H1 (cell line): Measurements from ENCODE around the gene RHOBTB3. TPM values are rescaled to one million over a fixed set of nuclear protein-coding genes. Genes with fewer than 3 reads are reported as not detected.

Experiments used
- CTCF ChIA-PET: fragments of 300-600 bp; sonication (Branson Sonifier 250); formaldehyde crosslinking; loops from one replicate; lab custom pipeline; 2021; ENCODE audit not compliant: partially characterized antibody; lab: Charles Lee
- POLR2A ChIA-PET: fragments of 300-600 bp; sonication (Branson Sonifier 250); formaldehyde crosslinking; loops from one replicate; lab custom pipeline; 2021; ENCODE audit warnings: inconsistent platforms; ENCODE audit not compliant: partially characterized antibody; lab: Charles Lee
- DNase-seq, 2 experiments: peaks; one replicate each; pipeline versions ENCODE4 v3.0.0 to v3.0.0-alpha.2; 2010 to 2022; ENCODE audit warnings: low spot score in 2 of 2, low read depth in 1 of 2, mixed read lengths in 1 of 2
- FAIRE-seq: peaks from 2 replicates; lab custom pipeline; 2011; peaks lifted over from hg19 to GRCh38; lab: Jason Lieb, UNC
- H2AFZ ChIP-seq: 2 replicates; pipeline ENCODE4 v1.8.1; 2012; ENCODE audit warnings: low read length, inconsistent platforms
- H2AK5ac ChIP-seq: 2 replicates; pipeline ENCODE4 v1.6.1; 2013; ENCODE audit warnings: low read depth, low read length
- H2BK120ac ChIP-seq: replicated peaks from 2 replicates; pipeline ENCODE3; 2013; ENCODE audit warnings: low read depth, low read length, inconsistent platforms
- H2BK12ac ChIP-seq: 2 replicates; pipeline ENCODE4 v1.6.1; 2013; ENCODE audit warnings: low read depth, low read length
- H2BK15ac ChIP-seq: 2 replicates; pipeline ENCODE4 v1.6.1; 2013; ENCODE audit warnings: low read length
- H2BK20ac ChIP-seq: 2 replicates; pipeline ENCODE4 v1.6.1; 2013; ENCODE audit warnings: low read length
- H2BK5ac ChIP-seq: 2 replicates; pipeline ENCODE4 v1.6.1; 2013; ENCODE audit warnings: low read depth, low read length
- H3K14ac ChIP-seq: 2 replicates; pipeline ENCODE4 v1.6.1; 2013; ENCODE audit warnings: inconsistent platforms; ENCODE audit not compliant: insufficient read length
- H3K18ac ChIP-seq: 2 replicates; pipeline ENCODE4 v1.6.1; 2013; ENCODE audit warnings: low read length; ENCODE audit errors: extremely low read depth
- H3K23ac ChIP-seq: 2 replicates; pipeline ENCODE4 v1.6.1; 2013; ENCODE audit warnings: inconsistent platforms; ENCODE audit not compliant: insufficient read length
- H3K23me2 ChIP-seq: 2 replicates; pipeline ENCODE4 v1.6.1; 2013; ENCODE audit warnings: low read depth, low read length
- H3K27ac ChIP-seq: 2 replicates; pipeline ENCODE4 v1.6.1; 2011; ENCODE audit warnings: low read depth, low read length, inconsistent platforms
- H3K27me3 ChIP-seq, 4 experiments: replicated peaks in 1 of 4; 1 replicate in 1 of 4; 2 replicates in 3 of 4; pipeline versions ENCODE4 v1.6.1 to v1.8.1; 2011 to 2013; ENCODE audit warnings: low read length in 3 of 4, mild to moderate bottlenecking in 3 of 4, inconsistent platforms in 2 of 4, mixed read lengths in 2 of 4, moderate library complexity in 1 of 4; ENCODE audit not compliant: control insufficient read depth in 3 of 4, insufficient read depth in 3 of 4; ENCODE audit errors: extremely low read depth in 1 of 4
- H3K36me3 ChIP-seq, 4 experiments: 2 replicates each; pipeline versions ENCODE4 v1.6.1 to v1.8.1; 2011 to 2013; ENCODE audit warnings: mild to moderate bottlenecking in 4 of 4, low read length in 3 of 4, moderate library complexity in 2 of 4, control low read depth in 1 of 4, inconsistent platforms in 1 of 4; ENCODE audit not compliant: insufficient read depth in 4 of 4, control insufficient read depth in 2 of 4
- H3K4ac ChIP-seq: replicated peaks from 2 replicates; pipeline ENCODE3; 2013; ENCODE audit warnings: low read length, low read depth, mixed read lengths, inconsistent platforms; ENCODE audit not compliant: insufficient read length
- H3K4me1 ChIP-seq, 4 experiments: replicated peaks in 1 of 4; 1 replicate in 1 of 4; 2 replicates in 3 of 4; pipeline versions ENCODE4 v1.6.1 to v1.8.1; 2011 to 2013; ENCODE audit warnings: low read length in 3 of 4, inconsistent platforms in 2 of 4, mixed read lengths in 1 of 4; ENCODE audit not compliant: insufficient read depth in 4 of 4, control insufficient read depth in 3 of 4
- H3K4me2 ChIP-seq, 2 experiments: 2 replicates each; pipeline versions ENCODE4 v1.6.1 to v1.8.1; 2011 to 2013; ENCODE audit warnings: low read depth in 2 of 2, low read length in 2 of 2, control low read depth in 1 of 2, inconsistent platforms in 1 of 2, mild to moderate bottlenecking in 1 of 2; ENCODE audit not compliant: insufficient read depth in 1 of 2
- H3K4me3 ChIP-seq, 4 experiments: fragments of 200-600, 300-600 bp in 1 of 4; sonication (generic), shearing (Covaris generic), sonication (Bioruptor Twin) in 1 of 4; 2 replicates each; pipeline versions ENCODE4 v1.5.1 to v1.8.1; 2011 to 2016; ENCODE audit warnings: low read length in 4 of 4, low read depth in 3 of 4, control low read depth in 2 of 4, inconsistent platforms in 2 of 4, mild to moderate bottlenecking in 2 of 4, mixed read lengths in 1 of 4, moderate library complexity in 1 of 4; ENCODE audit not compliant: insufficient read depth in 2 of 4; ENCODE audit errors: extremely low read depth in 1 of 4
- H3K56ac ChIP-seq: replicated peaks from 2 replicates; pipeline ENCODE3; 2013; ENCODE audit warnings: low read depth, mild to moderate bottlenecking, mixed read lengths, low read length, inconsistent platforms; ENCODE audit not compliant: insufficient read length
- H3K79me1 ChIP-seq: 2 replicates; pipeline ENCODE4 v1.6.1; 2013; ENCODE audit warnings: low read depth, low read length, control low read depth
- H3K79me2 ChIP-seq, 2 experiments: 2 replicates each; pipeline versions ENCODE4 v1.6.1 to v1.8.1; 2012 to 2013; ENCODE audit warnings: low read length in 2 of 2, mild to moderate bottlenecking in 2 of 2, inconsistent platforms in 1 of 2; ENCODE audit not compliant: insufficient read depth in 2 of 2, control insufficient read depth in 1 of 2
- H3K9ac ChIP-seq, 4 experiments: replicated peaks in 1 of 4; 1 replicate in 1 of 4; 2 replicates in 3 of 4; pipeline versions ENCODE4 v1.6.1 to v1.8.1; 2011 to 2013; ENCODE audit warnings: low read depth in 3 of 4, low read length in 3 of 4, control low read depth in 2 of 4, mild to moderate bottlenecking in 2 of 4, moderate library complexity in 2 of 4, inconsistent platforms in 1 of 4; ENCODE audit errors: extremely low read depth in 1 of 4
- H3K9me3 ChIP-seq, 2 experiments: 2 replicates each; pipeline versions ENCODE4 v1.6.1 to v1.8.1; 2012 to 2013; ENCODE audit warnings: mild to moderate bottlenecking in 2 of 2, moderate library complexity in 2 of 2, control low read depth in 1 of 2, inconsistent platforms in 1 of 2, low read depth in 1 of 2, low read length in 1 of 2, mixed read lengths in 1 of 2; ENCODE audit not compliant: insufficient read depth in 2 of 2
- H4K20me1 ChIP-seq, 2 experiments: replicated peaks in 1 of 2; 2 replicates each; pipeline versions ENCODE3 to v1.8.1; 2011 to 2013; ENCODE audit warnings: inconsistent platforms in 2 of 2, low read length in 2 of 2, mild to moderate bottlenecking in 1 of 2; ENCODE audit not compliant: insufficient read depth in 2 of 2, control insufficient read depth in 1 of 2
- H4K5ac ChIP-seq: 2 replicates; pipeline ENCODE4 v1.6.1; 2013; ENCODE audit warnings: low read length, low read depth, mixed read lengths, inconsistent platforms; ENCODE audit not compliant: insufficient read length
- H4K8ac ChIP-seq: 2 replicates; pipeline ENCODE4 v1.8.0; 2013; ENCODE audit warnings: mild to moderate bottlenecking, moderate library complexity, low read length, inconsistent platforms; ENCODE audit not compliant: insufficient read depth; ENCODE audit errors: extremely low read depth
- H4K91ac ChIP-seq: replicated peaks from 2 replicates; pipeline ENCODE3; 2013; ENCODE audit warnings: low read length, mixed read lengths, inconsistent platforms; ENCODE audit not compliant: insufficient read length
- CBX5 ChIP-seq: fragments of 300-800, 300-1000 bp; sonication (generic); IDR thresholded peaks from 2 replicates; pipeline ENCODE4 v1.7.1; 2016; ENCODE audit warnings: antibody characterized with exemption, low read length, low read depth
- KDM4A ChIP-seq: IDR thresholded peaks from one replicate; pipeline ENCODE4 v1.7.1; 2012; ENCODE audit warnings: low read depth, mild to moderate bottlenecking, moderate library complexity, low read length, inconsistent platforms; ENCODE audit not compliant: severe bottlenecking
- NRF1 ChIP-seq: IDR thresholded peaks from 2 replicates; pipeline ENCODE4 v1.6.1; 2011; ENCODE audit warnings: mild to moderate bottlenecking, low read depth, low read length, improper control_type of control experiment
- PHF8 ChIP-seq: fragments of 200-600 bp; sonication (generic); conservative IDR thresholded peaks from 2 replicates; pipeline ENCODE4 v1.7.1; 2012; ENCODE audit warnings: low read depth, mild to moderate bottlenecking, inconsistent platforms, low read length, moderate library complexity
- RBBP5 ChIP-seq: IDR thresholded peaks from 2 replicates; pipeline ENCODE4 v1.7.1; 2012; ENCODE audit warnings: low read depth, mild to moderate bottlenecking, inconsistent platforms, low read length, moderate library complexity, borderline replicate concordance
- SIRT6 ChIP-seq: IDR thresholded peaks from one replicate; pipeline ENCODE4 v1.7.1; 2012; ENCODE audit warnings: low read length, inconsistent platforms
- SP2 ChIP-seq: IDR thresholded peaks from 2 replicates; pipeline ENCODE4 v1.6.1; 2012; ENCODE audit warnings: mild to moderate bottlenecking, low read length, inconsistent platforms
- WGBS, 2 experiments: shearing (Covaris generic) in 1 of 2; methylation state at CpG; one replicate each; pipeline versions ENCODE4 v1.1.6 to v1.1.7; 2013 to 2015; ENCODE audit warnings: low lambda C conversion rate in 2 of 2, mixed read lengths in 2 of 2, inconsistent platforms in 1 of 2, low coverage in 1 of 2, missing lambda C conversion rate in 1 of 2; ENCODE audit not compliant: insufficient replicate concordance in 2 of 2, insufficient coverage in 1 of 2, insufficient read length in 1 of 2; ENCODE audit errors: extremely low coverage in 1 of 2, missing lambda C conversion rate in 1 of 2; 5-methylcytosine and 5-hydroxymethylcytosine counted together
- polyA plus RNA-seq, 7 experiments: library from polyadenylated mRNA; depleted of rRNA in 3 of 7; stranded (reverse) in 5 of 7; unstranded in 2 of 7; fragments of >200 nt in 5 of 7; fragments of 200-250 nt in 2 of 7; gene quantifications; 1 replicate in 5 of 7; 2 replicates in 1 of 7; 4 replicates in 1 of 7; pipeline versions ENCODE4 v1.2.1 to v1.2.3, GENCODE V29; 2011 to 2013; ENCODE audit warnings: missing spikeins in 2 of 7, mixed read lengths in 2 of 7
- total RNA-seq: library from RNA; stranded (reverse); fragmentation: NEBNext Ultra II Directional; extraction: Animal tissue kit (Norgen Biotek cat#: 25700); gene quantifications from 2 replicates; pipeline ENCODE4 v1.2.1, GENCODE V29; 2021
- TF ChIP-seq, protein P1 (sequence below): IDR thresholded peaks from 2 replicates; pipeline ENCODE4 v1.6.1; 2011; ENCODE audit warnings: low read depth, mild to moderate bottlenecking, low read length; ENCODE audit not compliant: insufficient read depth
- TF ChIP-seq, protein P2 (sequence below): IDR thresholded peaks from 2 replicates; pipeline ENCODE4 v1.6.1; 2011; ENCODE audit warnings: low read length, improper control_type of control experiment

The RHOBTB3 gene
- total and polyA plus RNA-seq, 2 of the 8 experiments (the other 6 are each of a cell fraction or from before 2014, with no cell fraction given), result 8.2 to 17.5 TPM

DNA sequence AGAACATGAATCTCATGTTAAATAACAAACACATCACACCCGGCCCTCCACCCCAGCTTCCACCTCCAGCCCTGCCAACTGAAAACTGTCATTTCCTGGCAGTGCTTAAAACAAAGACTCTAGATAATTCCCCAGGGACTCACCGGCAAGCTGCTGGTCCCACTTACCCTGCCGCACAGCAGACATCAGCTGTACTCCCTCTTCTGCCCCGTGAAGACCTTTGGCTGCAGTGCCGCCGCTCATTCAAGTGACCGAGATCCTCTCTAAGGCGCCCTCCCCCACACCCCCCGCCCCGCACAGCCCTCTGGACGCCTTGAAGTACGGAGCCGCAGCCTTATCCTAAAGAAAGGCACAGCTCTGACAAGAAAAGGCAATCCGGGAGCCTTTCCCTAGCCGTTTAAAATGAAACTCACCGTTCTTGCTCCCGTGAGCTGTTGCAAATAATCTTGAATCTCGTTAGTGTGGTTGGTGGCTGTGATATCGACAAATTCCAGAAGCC, 91.0 kb downstream of the RHOBTB3 start:
- peak overlapping the region; percentile 18 for H4K5ac ChIP-seq
- TF ChIP-seq CBX5 (no peak), SP2 (no peak), RBBP5 (0 out of 2 replicates have a peak, but pooled peaks have one; percentile 49), NRF1 (no peak), PHF8 (0 out of 2 replicates have a peak, but pooled peaks have one; percentile 15), SIRT6 (no peak), KDM4A (peak; percentile 56)
- TF ChIP-seq, protein P1, sequence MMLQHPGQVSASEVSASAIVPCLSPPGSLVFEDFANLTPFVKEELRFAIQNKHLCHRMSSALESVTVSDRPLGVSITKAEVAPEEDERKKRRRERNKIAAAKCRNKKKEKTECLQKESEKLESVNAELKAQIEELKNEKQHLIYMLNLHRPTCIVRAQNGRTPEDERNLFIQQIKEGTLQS, result no peak
- TF ChIP-seq, protein P2, sequence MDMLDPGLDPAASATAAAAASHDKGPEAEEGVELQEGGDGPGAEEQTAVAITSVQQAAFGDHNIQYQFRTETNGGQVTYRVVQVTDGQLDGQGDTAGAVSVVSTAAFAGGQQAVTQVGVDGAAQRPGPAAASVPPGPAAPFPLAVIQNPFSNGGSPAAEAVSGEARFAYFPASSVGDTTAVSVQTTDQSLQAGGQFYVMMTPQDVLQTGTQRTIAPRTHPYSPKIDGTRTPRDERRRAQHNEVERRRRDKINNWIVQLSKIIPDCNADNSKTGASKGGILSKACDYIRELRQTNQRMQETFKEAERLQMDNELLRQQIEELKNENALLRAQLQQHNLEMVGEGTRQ, result no peak

More for the DNA sequence above, 91.0 kb downstream of the RHOBTB3 start:
- Histone ChIP-seq H2BK120ac (no peak overlapping the region), H4K91ac (no peak overlapping the region), H3K56ac (no peak overlapping the region), H3K23me2 (peaks cover 5% of the 10 kb centered on the region), H3K79me2 (no peaks in the 10 kb centered on the region), H3K18ac (no peak overlapping the region), H2BK5ac (peak overlapping the region; percentile 18; the same call in 1 of the 2 replicates), H3K36me3 (no peaks in the 10 kb centered on the region), H2AFZ (peak overlapping the region; percentile 97), H4K8ac (no peak overlapping the region; the same call in 1 of the 2 replicates), H2AK5ac (no peak overlapping the region), H3K23ac (no peak overlapping the region), H3K4me2 (peak overlapping the region; percentile 61 to 84), H3K79me1 (no peaks in the 10 kb centered on the region), H2BK12ac (no peak overlapping the region), H3K4me3 (peak overlapping the region; percentile 73 to 89 (median 78)), H3K4me1 (peaks cover 6 to 24% (median 18%) of the 10 kb centered on the region in 4 experiments; a peak in 6 of 7 replicates), H3K4ac (no peak overlapping the region), H2BK20ac (peak overlapping the region; percentile 94; the same call in 1 of the 2 replicates), H3K9ac (peak overlapping the region; percentile 9 to 50 (median 47); a peak in 6 of 7 replicates), H3K14ac (no peak overlapping the region), H3K27ac (no peak overlapping the region), H4K20me1 (no peaks in the 10 kb centered on the region), H3K27me3 (no peaks in the 10 kb centered on the region; a peak in 1 of 7 replicates), H2BK15ac (peak overlapping the region; percentile 13; the same call in 1 of the 2 replicates), H3K9me3 (no peaks in the 10 kb centered on the region)
- POLR2A ChIA-PET, result interaction anchor here (1.0 to 2.6 kb wide), 7 partner anchors 10 to 141 kb away, joined by 3 to 22 read pairs (median 4); partner anchors contain the start of gene RHOBTB3
- WGBS, 2 experiments, result 3% methylated on average over 16 of the region's 19 CpGs; no CpG with 5 or more reads in 1 of the 2 experiments
- FAIRE-seq, result no peak
- DNase-seq, result no peak
- CTCF ChIA-PET, result interaction anchor here (0.6 to 3.2 kb wide), 12 partner anchors 9 to 575 kb away, joined by 3 to 18 read pairs (median 7); partner anchors contain the start of gene RFESD
